Fibroblast of lung (primary cell): Measurements from ENCODE around the gene MEIS2. TPM values are rescaled to one million over a fixed set of nuclear protein-coding genes. Genes with fewer than 3 reads are reported as not detected.

Experiments used
- DNase-seq, 2 donors: peaks; one replicate each; pipeline versions ENCODE4 v3.0.0 to v3.0.0-alpha.2; 2010; ENCODE audit warnings: low read depth in 2 of 2
- H2AFZ ChIP-seq: 2 replicates; pipeline ENCODE4 v1.5.1; 2012; ENCODE audit warnings: low read length, control low read depth, inconsistent platforms
- H3K27ac ChIP-seq: 2 replicates; pipeline ENCODE4 v1.5.1; 2011; ENCODE audit warnings: low read length, control low read depth; ENCODE audit not compliant: insufficient read depth
- H3K27me3 ChIP-seq: 2 replicates; pipeline ENCODE4 v1.5.1; 2011; ENCODE audit warnings: mild to moderate bottlenecking, low read length; ENCODE audit not compliant: control insufficient read depth, insufficient read depth
- H3K36me3 ChIP-seq: 2 replicates; pipeline ENCODE4 v1.5.1; 2011; ENCODE audit warnings: low read length; ENCODE audit not compliant: control insufficient read depth, insufficient read depth
- H3K4me1 ChIP-seq: 2 replicates; pipeline ENCODE4 v1.5.1; 2011; ENCODE audit warnings: low read length; ENCODE audit not compliant: control insufficient read depth, insufficient read depth; ENCODE audit errors: extremely low read depth
- H3K4me2 ChIP-seq: 2 replicates; pipeline ENCODE4 v1.5.1; 2011; ENCODE audit warnings: low read length, control low read depth; ENCODE audit not compliant: insufficient read depth; ENCODE audit errors: extremely low read depth
- H3K4me3 ChIP-seq, 4 experiments: fragments of 200-600 bp in 1 of 4; sonication (generic) in 1 of 4; replicated peaks in 1 of 4; 2 replicates each; pipeline ENCODE4 v1.5.1; 2011 to 2016; ENCODE audit warnings: low read length in 4 of 4, low read depth in 3 of 4, mild to moderate bottlenecking in 3 of 4, control low read depth in 2 of 4, inconsistent platforms in 1 of 4, mixed read lengths in 1 of 4; ENCODE audit not compliant: insufficient read depth in 1 of 4; ENCODE audit errors: control extremely low read depth in 1 of 4
- H3K79me2 ChIP-seq: 2 replicates; pipeline ENCODE4 v1.5.1; 2012; ENCODE audit warnings: mild to moderate bottlenecking, low read length, inconsistent platforms; ENCODE audit not compliant: control insufficient read depth, insufficient read depth
- H3K9ac ChIP-seq: 2 replicates; pipeline ENCODE4 v1.5.1; 2011; ENCODE audit warnings: mild to moderate bottlenecking, low read length, control low read depth; ENCODE audit not compliant: insufficient read depth
- H3K9me3 ChIP-seq: 2 replicates; pipeline ENCODE4 v1.5.1; 2012; ENCODE audit warnings: low read depth, low read length; ENCODE audit not compliant: control insufficient read depth, insufficient read depth
- H4K20me1 ChIP-seq: 2 replicates; pipeline ENCODE4 v1.5.1; 2011; ENCODE audit warnings: low read length; ENCODE audit not compliant: control insufficient read depth, insufficient read depth; ENCODE audit errors: extremely low read depth
- EZH2 ChIP-seq: IDR thresholded peaks from 2 replicates; pipeline ENCODE4 v1.5.1; 2012; ENCODE audit warnings: low read length, control low read depth, mild to moderate bottlenecking; ENCODE audit errors: missing control alignments
- polyA plus RNA-seq, 2 donors: library from polyadenylated mRNA; depleted of rRNA in 1 of 2; stranded (reverse) in 1 of 2; unstranded in 1 of 2; fragments of >200 nt; gene quantifications; 2 replicates each; pipeline ENCODE4 v1.2.1, GENCODE V29; 2011 to 2012; ENCODE audit warnings: missing spikeins in 1 of 2
- total RNA-seq: library from RNA; depleted of rRNA; stranded (reverse); fragments of >200 nt; gene quantifications from 2 replicates; pipeline ENCODE4 v1.2.1, GENCODE V29; 2014
- TF ChIP-seq, protein P1 (sequence below), 2 donors: IDR thresholded peaks in 1 of 2; conservative IDR thresholded peaks in 1 of 2; 1 replicate in 1 of 2; 2 replicates in 1 of 2; pipeline ENCODE4 v1.5.1; 2011 to 2012; ENCODE audit warnings: low read length in 2 of 2, control low read depth in 1 of 2, inconsistent platforms in 1 of 2, low read depth in 1 of 2, mild to moderate bottlenecking in 1 of 2

MEIS2 gene
- total and polyA plus RNA-seq, 2 donors (not counting 1 experiment from before 2014, with no cell fraction given): 31.0 to 37.1 TPM

DNA sequence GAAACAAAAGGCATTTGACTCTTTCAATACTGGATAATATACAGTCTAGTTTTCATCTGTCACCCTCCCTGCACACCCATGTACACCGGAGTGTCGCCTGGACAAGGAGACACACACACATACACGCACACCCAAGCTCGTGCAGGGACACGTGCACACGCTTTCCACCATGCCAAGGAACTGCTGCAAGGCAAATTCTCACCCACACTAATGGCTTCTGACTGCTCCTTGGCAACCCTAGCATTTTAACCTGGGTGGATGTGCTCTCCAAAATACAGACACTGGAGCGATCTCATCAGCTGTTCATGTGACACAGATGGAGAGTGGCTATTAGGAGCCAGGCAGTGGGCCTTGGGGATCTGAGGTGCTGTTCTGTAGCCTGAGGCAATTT is 61.6 kb downstream of the MEIS2 start:
- H3K4me2 ChIP-seq: no peak overlapping the region
- no peak overlapping the region for H3K9ac ChIP-seq
- TF ChIP-seq EZH2: no peak
- TF ChIP-seq, protein P1, sequence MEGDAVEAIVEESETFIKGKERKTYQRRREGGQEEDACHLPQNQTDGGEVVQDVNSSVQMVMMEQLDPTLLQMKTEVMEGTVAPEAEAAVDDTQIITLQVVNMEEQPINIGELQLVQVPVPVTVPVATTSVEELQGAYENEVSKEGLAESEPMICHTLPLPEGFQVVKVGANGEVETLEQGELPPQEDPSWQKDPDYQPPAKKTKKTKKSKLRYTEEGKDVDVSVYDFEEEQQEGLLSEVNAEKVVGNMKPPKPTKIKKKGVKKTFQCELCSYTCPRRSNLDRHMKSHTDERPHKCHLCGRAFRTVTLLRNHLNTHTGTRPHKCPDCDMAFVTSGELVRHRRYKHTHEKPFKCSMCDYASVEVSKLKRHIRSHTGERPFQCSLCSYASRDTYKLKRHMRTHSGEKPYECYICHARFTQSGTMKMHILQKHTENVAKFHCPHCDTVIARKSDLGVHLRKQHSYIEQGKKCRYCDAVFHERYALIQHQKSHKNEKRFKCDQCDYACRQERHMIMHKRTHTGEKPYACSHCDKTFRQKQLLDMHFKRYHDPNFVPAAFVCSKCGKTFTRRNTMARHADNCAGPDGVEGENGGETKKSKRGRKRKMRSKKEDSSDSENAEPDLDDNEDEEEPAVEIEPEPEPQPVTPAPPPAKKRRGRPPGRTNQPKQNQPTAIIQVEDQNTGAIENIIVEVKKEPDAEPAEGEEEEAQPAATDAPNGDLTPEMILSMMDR (conservative IDR thresholded peaks at IDR 0.05 in 1 of 2, IDR thresholded peaks at IDR 0.05 in 1 of 2; ENCODE audit: low read depth in 1 of 2, low read length in 2 of 2): no peak
- H3K36me3 ChIP-seq: no peaks in the 10 kb centered on the region
- no peaks in the 10 kb centered on the region for H3K9me3 ChIP-seq
- no peaks in the 10 kb centered on the region for H3K79me2 ChIP-seq
- DNase-seq: no peak
- H4K20me1 ChIP-seq: no peaks in the 10 kb centered on the region
- no peak overlapping the region for H2AFZ ChIP-seq
- no peaks in the 10 kb centered on the region for H3K27me3 ChIP-seq
- H3K4me3 ChIP-seq: no peak overlapping the region
- peaks cover 9% of the 10 kb centered on the region for H3K4me1 ChIP-seq
- no peak overlapping the region for H3K27ac ChIP-seq

DNA sequence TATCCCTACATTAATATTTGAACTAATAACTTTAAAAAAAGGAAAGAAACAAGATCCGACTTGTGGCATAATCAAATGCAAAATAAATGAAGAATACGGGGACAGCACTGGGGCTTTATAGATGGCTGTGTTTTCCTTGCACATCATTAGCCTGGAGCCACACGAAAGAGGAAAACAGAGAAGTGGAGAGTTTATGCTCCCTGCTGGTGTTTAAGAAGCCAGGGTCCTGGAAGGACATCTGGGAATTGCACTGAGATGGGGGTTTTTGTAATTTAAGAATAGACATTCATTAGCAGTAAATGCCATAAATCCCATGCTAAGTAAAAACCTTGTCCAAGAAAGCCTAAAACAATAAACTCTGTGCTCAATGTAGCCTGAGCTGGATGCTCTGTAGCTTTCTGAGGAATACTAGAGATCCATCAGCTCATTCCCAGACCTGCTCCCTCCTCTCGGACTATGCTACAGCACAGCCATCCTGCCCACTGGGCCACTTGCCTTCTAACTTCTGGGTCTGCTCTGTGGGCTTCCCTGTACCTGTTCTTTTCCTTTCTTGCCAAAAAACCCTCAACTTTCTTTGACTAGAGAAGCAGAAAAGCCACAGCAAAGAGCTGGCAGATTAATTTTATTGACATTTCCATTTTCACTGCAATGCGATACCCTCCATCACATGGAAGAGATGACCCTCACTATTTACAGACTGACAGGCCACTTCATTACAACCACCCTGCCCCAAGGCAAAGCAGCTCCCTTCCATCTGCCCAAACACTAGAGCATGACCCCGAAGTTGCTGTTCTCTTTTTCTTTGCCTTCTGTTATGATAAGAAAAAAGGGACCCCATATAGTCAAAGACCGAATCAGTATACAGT is 62.3 kb downstream of the MEIS2 start:
- Histone ChIP-seq H3K4me1 (peaks cover 9% of the 10 kb centered on the region), H3K9me3 (no peaks in the 10 kb centered on the region), H3K27me3 (no peaks in the 10 kb centered on the region), H3K4me3 (no peak overlapping the region), H3K27ac (no peak overlapping the region), H3K9ac (no peak overlapping the region), H2AFZ (no peak overlapping the region), H3K4me2 (no peak overlapping the region), H3K36me3 (no peaks in the 10 kb centered on the region), H4K20me1 (no peaks in the 10 kb centered on the region), H3K79me2 (no peaks in the 10 kb centered on the region)
- peak in 1 of 2 donors; percentile 39 for DNase-seq
- no peak for TF ChIP-seq EZH2
- TF ChIP-seq, protein P1 (conservative IDR thresholded peaks at IDR 0.05 in 1 of 2, IDR thresholded peaks at IDR 0.05 in 1 of 2; ENCODE audit: low read depth in 1 of 2, low read length in 2 of 2): no peak

DNA sequence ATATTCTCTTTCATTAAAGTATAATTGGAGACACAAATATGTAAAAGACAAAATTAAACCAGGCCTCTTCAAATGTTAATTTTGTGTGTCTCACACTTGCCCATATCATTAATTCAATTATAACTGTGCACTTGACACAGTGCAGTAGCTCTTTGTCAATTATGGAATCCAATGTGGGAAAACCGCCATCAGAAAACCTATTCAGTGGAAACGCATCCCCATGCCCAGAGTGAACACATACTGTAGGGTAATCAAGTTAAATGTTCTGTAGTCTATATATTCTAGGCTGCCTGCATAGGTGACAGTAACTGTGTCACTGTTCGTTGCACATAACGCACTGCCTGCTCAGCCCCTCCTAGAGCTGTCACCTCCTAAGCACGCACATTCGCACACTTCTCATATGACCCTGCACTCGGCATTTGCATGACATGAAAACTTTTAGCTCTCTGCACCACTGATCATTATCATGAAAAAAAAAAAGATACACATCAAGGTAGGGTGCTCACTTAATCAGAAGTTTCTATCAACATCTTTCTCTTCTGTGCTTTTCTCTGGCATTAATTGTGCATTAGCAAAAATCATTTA is 63.2 kb downstream of the MEIS2 start:
- TF ChIP-seq, protein P1 (conservative IDR thresholded peaks at IDR 0.05 in 1 of 2, IDR thresholded peaks at IDR 0.05 in 1 of 2; ENCODE audit: low read depth in 1 of 2, low read length in 2 of 2): no peak
- TF ChIP-seq EZH2: no peak
- Histone ChIP-seq H4K20me1 (no peaks in the 10 kb centered on the region), H3K36me3 (no peaks in the 10 kb centered on the region), H3K4me3 (no peak overlapping the region), H3K79me2 (no peaks in the 10 kb centered on the region), H3K9me3 (no peaks in the 10 kb centered on the region), H3K4me1 (peaks cover 9% of the 10 kb centered on the region), H3K27me3 (no peaks in the 10 kb centered on the region), H2AFZ (no peak overlapping the region), H3K27ac (no peak overlapping the region), H3K9ac (no peak overlapping the region), H3K4me2 (no peak overlapping the region)
- no peak for DNase-seq
